ENCODE measurements around the gene CTBS.
A peak's percentile ranks its signal among the peaks of the same experiment; 100 is the strongest.
"Not testable (repeated sequence)": the region's sequence is repeated elsewhere in the genome, so short reads cannot be mapped to it uniquely, and the experiment has no call there.

The CTBS gene

DNA sequence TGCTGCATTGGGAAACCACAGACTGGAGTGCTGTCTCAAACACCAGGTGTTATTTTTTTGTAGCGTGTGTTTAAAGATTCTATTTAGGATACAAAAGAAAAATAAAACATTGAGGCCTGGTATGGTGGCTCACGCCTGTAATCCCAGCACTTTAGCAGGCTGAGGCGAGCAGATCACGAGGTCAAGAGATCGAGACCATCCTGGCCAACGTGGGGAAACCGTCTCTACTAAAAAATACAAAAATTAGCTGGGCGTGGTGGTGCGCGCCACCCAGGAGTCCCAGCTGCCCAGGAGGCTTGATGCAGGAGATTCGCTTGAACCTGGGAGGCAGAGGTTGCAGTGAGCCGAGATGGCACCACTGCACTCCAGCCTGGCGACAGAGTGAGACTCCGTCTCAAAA lies 66.4 kb downstream of the CTBS start:
- Mint-ChIP-seq H3K36me3 (ENCODE audit: low read depth) (peaks cover 55% of the 10 kb centered on the region), H3K9me3 (peaks cover 21% of the 10 kb centered on the region), H3K4me1 (ENCODE audit: low read depth) (peaks cover 29% of the 10 kb centered on the region), H3K4me3 (peak overlapping the region; percentile 6)
- H3K27me3 Mint-ChIP-seq, H3K27ac Mint-ChIP-seq: not testable (repeated sequence)
- intact Hi-C loops (cut with micrococcal nuclease) = loop anchor here (2.0 to 5.0 kb wide), 3 partner anchors 113 to 206 kb away; partner anchors contain the start of genes SAMD13 and SSX2IP

DNA sequence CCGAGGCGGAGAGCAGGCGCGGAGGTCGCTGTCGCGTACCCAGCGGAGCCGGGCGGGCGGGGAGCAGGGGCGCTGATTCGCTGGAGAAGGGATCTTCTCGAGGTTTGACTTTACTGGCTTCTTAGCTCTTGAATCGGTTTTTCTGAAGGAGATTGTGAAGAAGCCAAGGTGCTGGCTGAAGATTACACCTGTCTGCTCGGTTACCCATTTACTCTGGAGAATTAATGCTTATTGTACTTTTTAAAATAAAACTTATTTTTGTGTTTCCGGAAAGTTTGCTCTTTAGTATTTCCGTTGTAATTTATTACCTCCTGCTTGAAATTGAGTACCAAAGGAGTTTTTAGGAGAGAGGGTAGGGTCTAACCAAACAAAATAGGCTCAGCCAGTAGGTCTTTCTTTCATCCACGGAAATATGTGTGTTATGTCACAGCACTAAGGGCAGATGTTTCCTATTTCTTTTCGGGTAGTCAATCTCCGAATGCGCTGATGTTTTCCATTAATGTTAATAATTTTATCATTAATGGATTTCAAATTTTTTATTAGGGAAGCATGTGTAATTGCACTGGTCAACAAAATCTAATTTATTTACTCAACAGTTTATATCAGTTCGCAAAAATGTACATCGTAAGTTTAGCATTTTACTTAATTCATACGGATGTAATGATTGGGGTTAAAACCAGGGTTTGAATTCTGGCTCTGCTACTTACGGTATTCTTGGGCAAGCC lies 67.3 kb downstream of the CTBS start:
- Mint-ChIP-seq H3K4me1 (ENCODE audit: low read depth) (peaks cover 30% of the 10 kb centered on the region), H3K36me3 (ENCODE audit: low read depth) (peaks cover 55% of the 10 kb centered on the region), H3K9me3 (peaks cover 21% of the 10 kb centered on the region), H3K27me3 (no peaks in the 10 kb centered on the region), H3K4me3 (peak overlapping the region; percentile 91), H3K27ac (peak overlapping the region; percentile 98)
- intact Hi-C loops (cut with micrococcal nuclease) = loop anchor here (1.0 to 5.0 kb wide), 4 partner anchors 67 to 205 kb away; partner anchors contain the start of genes CTBS, SAMD13 and SSX2IP

DNA sequence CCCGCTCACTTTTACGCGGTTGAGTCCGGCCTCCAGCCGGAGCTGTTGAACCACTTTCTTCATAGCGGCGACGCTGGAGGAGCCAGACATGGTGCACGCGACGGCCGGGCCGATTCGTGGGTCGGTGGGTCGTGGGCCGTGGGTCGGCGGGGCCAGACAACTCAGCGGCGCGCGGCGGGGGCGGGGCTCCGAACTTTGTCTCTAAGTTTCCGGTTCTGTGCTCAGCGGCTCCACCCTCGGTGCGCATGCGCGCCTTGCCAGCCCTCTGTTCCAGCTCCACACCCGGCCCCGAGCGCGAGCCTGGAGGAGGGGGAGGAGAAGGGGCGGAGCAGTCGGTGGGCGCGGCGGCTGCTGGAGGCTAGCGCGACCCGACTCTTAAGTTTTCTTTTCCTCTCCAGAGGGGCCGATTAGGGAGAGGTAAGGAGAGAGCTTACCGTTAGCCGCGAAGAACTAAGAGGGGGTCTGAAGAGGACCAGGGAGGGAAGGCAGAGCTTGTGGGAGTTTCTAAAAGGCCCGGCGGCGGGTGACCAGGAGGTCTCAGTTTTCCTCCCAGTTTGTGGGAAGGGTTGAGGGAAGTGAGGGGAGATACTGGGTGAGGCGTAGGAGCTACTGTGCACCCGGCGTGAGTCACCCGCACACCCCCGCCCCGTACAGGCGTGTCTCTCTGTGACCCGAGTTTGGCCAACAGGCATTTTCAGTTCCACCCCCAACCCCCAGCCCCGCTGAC lies 68.1 kb downstream of the CTBS start, which contains the start of the genes GNG5 and SPATA1:
Gene GNG5 (minus strand): TSS at position 580 of the 727 bp plus-strand sequence. CDS start 490 bp downstream, at position 90.
Gene SPATA1 (plus strand): TSS at position 385 of the 727 bp plus-strand sequence. CDS start 9,974 bp downstream, outside the sequence.
- peak within 1 kb of the TSS; percentile 91 for H3K4me3 Mint-ChIP-seq
- peaks cover 21% of the 10 kb centered on the region for H3K9me3 Mint-ChIP-seq
- intact Hi-C loops (cut with micrococcal nuclease) = loop anchor here (1.0 to 5.0 kb wide), 4 partner anchors 68 to 204 kb away; partner anchors contain the start of genes CTBS, SAMD13 and SSX2IP
- no peaks in the 10 kb centered on the region for H3K27me3 Mint-ChIP-seq
- peak within 1 kb of the TSS; percentile 98 for H3K27ac Mint-ChIP-seq
- peaks cover 62% of the 10 kb centered on the region for H3K36me3 Mint-ChIP-seq (ENCODE audit: low read depth)
- H3K4me1 Mint-ChIP-seq (ENCODE audit: low read depth) = peaks cover 37% of the 10 kb centered on the region

DNA sequence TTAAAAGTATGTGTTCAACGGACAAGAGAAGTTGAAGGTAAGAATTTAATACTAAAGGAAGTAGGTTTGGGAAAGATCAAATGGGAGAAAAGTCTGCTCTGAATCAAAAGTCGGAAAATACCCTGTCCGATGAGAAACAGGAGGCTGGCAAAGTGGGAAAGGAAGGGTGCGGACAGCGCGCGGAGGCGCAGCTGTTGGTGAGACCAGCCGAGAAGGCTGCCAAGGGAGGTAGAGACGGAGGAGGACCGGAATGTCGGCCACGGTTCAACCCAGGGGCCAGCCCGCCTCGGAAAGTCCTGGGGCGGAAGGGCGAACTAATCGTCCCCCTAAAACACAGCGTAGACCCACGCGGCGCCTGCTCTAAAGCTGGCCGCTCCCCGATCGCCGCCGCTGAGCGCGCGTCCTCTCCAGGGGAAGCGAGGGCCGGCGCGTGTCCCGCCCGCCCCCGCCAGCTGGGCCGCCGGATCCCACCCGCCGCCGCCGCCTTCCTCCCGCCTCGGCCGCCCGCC lies 68.7 kb downstream of the CTBS start:
- Mint-ChIP-seq H3K27me3 (no peaks in the 10 kb centered on the region), H3K9me3 (peaks cover 18% of the 10 kb centered on the region), H3K4me1 (ENCODE audit: low read depth) (peaks cover 39% of the 10 kb centered on the region)

DNA sequence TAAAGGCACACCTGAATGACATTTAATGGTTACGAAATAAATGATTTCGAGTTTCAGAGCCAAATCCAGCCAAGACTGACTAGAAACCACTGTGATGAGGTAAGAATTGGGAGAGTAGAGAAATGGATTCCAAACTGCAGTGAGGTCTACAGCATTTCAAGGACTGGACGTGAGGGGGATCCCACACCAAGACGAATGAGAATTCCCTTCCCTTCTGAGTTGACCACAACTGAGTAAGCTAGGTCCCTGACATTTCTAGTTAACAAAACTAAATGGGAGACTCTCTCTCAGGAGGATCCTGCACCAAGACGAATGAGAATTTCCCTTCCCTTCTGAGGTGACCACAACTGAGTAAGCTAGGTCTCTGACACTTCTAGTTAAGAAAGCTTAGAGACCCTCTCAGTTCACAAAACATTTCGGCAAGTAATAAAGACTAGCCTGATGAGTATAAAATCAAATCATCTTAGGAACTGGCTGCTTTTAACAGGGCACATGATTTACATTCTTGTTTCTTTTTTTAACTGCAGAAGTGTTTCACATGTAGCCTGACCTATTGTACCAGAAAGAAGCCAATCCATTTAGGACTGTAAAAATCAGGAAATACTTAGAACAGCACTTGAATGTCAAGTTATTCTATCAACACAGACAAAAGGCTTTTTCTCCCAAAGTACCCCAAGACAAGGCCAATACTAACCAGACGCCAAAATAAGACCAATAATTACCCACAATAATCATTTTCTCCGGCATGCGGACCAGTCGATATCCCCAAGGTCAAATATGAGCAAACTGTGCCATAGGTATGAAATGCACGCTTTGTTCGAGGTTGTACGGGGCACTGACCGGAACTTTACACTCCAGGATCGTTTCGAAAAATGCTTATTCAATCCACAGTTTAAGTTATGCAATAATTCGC lies 69.4 kb downstream of the CTBS start:
- peaks cover 11% of the 10 kb centered on the region for H3K9me3 Mint-ChIP-seq
- H3K36me3 Mint-ChIP-seq (ENCODE audit: low read depth) = peaks cover 67% of the 10 kb centered on the region
- H3K27me3 Mint-ChIP-seq = no peaks in the 10 kb centered on the region
- H3K4me3 Mint-ChIP-seq = peak overlapping the region; percentile 91
- intact Hi-C loops (cut with micrococcal nuclease) = loop anchor here (2.0 to 5.0 kb wide), 2 partner anchors 62 to 203 kb away; partner anchors contain the start of gene SAMD13
- peak overlapping the region; percentile 98 for H3K27ac Mint-ChIP-seq
- H3K4me1 Mint-ChIP-seq (ENCODE audit: low read depth) = peaks cover 31% of the 10 kb centered on the region

More for the DNA sequence above, 68.7 kb downstream of the CTBS start:
- peak overlapping the region; percentile 91 for H3K4me3 Mint-ChIP-seq
- H3K27ac Mint-ChIP-seq = peak overlapping the region; percentile 98
- peaks cover 66% of the 10 kb centered on the region for H3K36me3 Mint-ChIP-seq (ENCODE audit: low read depth)
- intact Hi-C loops (cut with micrococcal nuclease) = loop anchor here (1.0 to 5.0 kb wide), 5 partner anchors 63 to 203 kb away; partner anchors contain the start of genes CTBS, SAMD13 and SSX2IP

DNA sequence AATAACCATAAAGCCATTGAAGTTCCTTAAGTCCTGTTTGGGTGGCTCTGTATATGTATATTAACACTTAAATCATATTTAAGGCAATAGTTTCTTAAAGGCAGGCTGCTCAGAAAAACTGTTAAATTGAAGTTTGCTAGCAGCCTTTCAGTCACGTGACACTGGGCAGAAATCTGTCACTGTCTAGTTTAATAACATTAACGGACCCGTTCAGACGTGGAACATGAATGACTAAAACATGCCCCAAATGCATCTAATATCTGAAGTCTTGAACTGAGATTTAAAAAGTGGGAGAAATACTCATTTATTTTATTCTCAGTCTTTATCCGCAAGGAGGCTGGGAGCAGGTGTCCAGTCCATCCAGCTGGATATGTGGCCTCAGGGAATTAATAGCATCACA lies 71.3 kb downstream of the CTBS start:
- Mint-ChIP-seq H3K27me3 (no peaks in the 10 kb centered on the region), H3K4me1 (ENCODE audit: low read depth) (peaks cover 36% of the 10 kb centered on the region), H3K9me3 (no peaks in the 10 kb centered on the region), H3K36me3 (ENCODE audit: low read depth) (peaks cover 60% of the 10 kb centered on the region), H3K4me3 (no peak overlapping the region), H3K27ac (no peak overlapping the region)
- intact Hi-C loops (cut with micrococcal nuclease) = no loop called here
